Fibroblast of villous mesenchyme (primary cell): ENCODE results near the gene PKP1. TPM values are rescaled to one million over a fixed set of nuclear protein-coding genes. Genes with fewer than 3 reads are reported as not detected.

Experiments used
- DNase-seq: peaks from one replicate; pipeline ENCODE4 v3.0.0-alpha.2; 2010; ENCODE audit warnings: low read depth
- H3K4me3 ChIP-seq: 2 replicates; pipeline ENCODE4 v1.5.1; 2011; ENCODE audit warnings: low read depth, mild to moderate bottlenecking, low read length
- total RNA-seq: library from RNA; depleted of rRNA; stranded (reverse); fragments of >200 nt; gene quantifications from 2 replicates; pipeline ENCODE4 v1.2.3, GENCODE V29; 2012
- TF ChIP-seq, protein P1 (sequence below): IDR thresholded peaks from 2 replicates; pipeline ENCODE4 v1.5.1; 2012; ENCODE audit warnings: low read depth, mild to moderate bottlenecking, low read length; ENCODE audit not compliant: insufficient read depth

The PKP1 gene
- total RNA-seq, 1 donor, result not detected

DNA sequence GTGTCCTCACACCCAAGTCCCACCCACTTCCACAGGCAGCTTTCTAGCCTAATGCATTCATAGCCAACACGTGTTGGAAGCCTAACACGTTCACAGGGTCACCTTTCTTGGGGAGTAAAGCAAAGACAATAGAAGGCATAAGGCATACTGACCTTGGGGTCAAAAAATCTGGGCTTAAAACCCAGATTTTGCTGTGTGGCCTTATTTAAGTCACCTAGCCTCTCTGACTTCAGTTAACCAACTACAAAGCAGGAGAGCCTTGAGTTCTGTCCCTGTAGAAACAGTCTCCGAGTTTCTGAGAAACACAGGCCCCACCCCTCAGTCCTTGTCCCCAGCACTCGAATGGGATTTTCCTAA lies 92.8 kb downstream of the PKP1 start:
- TF ChIP-seq, protein P1, sequence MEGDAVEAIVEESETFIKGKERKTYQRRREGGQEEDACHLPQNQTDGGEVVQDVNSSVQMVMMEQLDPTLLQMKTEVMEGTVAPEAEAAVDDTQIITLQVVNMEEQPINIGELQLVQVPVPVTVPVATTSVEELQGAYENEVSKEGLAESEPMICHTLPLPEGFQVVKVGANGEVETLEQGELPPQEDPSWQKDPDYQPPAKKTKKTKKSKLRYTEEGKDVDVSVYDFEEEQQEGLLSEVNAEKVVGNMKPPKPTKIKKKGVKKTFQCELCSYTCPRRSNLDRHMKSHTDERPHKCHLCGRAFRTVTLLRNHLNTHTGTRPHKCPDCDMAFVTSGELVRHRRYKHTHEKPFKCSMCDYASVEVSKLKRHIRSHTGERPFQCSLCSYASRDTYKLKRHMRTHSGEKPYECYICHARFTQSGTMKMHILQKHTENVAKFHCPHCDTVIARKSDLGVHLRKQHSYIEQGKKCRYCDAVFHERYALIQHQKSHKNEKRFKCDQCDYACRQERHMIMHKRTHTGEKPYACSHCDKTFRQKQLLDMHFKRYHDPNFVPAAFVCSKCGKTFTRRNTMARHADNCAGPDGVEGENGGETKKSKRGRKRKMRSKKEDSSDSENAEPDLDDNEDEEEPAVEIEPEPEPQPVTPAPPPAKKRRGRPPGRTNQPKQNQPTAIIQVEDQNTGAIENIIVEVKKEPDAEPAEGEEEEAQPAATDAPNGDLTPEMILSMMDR, result no peak

DNA sequence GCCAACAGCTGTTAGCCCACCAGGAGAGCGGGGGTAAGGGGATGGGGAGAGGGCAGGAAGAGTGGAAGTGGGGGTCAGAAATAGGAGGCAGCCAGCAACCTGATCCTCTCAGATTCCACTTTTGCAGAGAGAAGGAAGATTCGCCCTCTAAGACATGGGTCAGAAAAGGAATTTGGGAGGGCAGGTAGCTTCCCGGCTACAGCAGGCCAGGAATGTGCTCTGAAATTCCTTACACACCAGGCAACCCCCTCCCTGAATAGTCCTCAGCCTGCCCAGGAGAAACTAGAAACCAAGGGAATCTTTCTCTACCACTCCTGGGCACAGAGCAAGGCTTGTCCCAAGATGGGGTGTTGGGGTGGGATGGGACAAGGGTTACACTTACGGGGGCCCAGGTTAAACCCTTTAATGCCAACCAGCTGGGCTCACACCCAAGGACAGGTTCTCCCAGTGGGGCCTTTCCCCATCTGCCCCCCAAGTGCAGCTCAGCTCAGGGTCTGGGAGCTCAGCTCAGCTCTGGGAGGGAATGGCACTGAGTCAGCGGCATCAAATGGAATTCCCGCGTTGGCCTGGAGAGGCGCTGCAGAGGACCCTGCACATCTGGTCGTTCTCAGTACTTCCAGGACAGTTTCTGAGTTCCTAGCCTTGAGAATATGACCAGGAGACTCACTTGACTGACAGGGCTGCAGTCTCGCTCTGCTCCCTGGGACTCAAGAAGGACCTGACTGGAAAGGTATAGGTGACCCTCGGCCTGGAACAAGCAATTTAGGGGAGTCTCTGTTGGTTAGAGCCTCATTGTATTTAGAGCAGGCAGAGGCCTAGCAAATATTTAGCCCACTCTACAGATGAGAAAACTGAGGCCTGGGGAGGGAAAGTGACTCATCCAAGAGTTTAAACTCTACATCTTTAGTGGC lies 93.4 kb downstream of the PKP1 start:
- DNase-seq, result peak; percentile 18
- TF ChIP-seq, protein P1, result peak; percentile 66
- no peak overlapping the region for H3K4me3 ChIP-seq

More for the DNA sequence above, 92.8 kb downstream of the PKP1 start:
- no peak for DNase-seq
- no peak overlapping the region for H3K4me3 ChIP-seq

DNA sequence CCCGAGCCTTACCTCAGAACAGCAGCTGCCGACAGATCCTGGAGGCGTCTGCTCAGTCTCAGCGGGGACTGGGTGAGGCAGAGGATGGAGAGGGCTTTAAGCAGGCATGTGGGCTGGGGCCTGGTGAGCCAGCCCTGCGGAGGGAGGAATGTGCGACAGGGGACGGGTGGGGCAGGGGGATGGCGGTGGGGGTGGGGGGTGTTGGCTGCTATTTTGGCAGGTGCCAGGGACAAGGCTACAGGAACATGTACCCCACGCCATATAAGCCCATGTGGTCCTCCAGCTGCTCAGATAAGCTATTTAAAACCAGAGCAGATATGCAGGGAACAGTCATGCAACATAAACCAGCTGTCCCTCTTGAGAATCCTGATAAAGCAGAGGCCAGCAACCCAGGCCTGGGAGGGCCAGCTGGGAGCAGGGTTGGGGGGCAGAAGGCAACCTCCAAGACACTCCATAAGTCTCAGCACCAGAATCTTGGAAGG lies 94.3 kb downstream of the PKP1 start, which contains the start of gene TNNT2:
Gene TNNT2, minus strand, starts transcription at position 70 of the 482 bp plus-strand sequence. CDS start 4,426 bp downstream, outside the sequence.
- TF ChIP-seq, protein P1, result no peak
- no peak within 1 kb of the TSS for H3K4me3 ChIP-seq
- peak; percentile 74 for DNase-seq

DNA sequence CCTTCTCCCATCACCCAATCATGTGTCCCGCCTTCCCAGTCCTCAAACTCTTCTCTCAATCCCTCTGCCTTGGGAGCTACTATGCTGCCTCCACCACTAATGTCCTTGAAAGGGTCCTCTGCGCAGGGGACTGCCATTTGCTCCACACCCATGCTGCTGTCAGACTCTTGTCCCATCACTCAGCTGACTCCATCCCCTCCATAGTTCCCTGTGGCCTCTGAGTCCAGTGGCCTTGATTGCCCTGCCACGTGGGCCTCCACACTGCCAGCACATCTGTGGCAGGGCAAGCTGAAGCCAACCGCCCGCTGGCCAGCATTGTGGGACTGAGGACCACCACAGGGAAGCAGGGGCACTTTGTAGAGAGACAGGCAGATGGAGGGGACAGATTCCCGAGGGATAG lies 95.5 kb downstream of the PKP1 start:
- TF ChIP-seq, protein P1, result no peak
- DNase-seq, result no peak
- no peak overlapping the region for H3K4me3 ChIP-seq

DNA sequence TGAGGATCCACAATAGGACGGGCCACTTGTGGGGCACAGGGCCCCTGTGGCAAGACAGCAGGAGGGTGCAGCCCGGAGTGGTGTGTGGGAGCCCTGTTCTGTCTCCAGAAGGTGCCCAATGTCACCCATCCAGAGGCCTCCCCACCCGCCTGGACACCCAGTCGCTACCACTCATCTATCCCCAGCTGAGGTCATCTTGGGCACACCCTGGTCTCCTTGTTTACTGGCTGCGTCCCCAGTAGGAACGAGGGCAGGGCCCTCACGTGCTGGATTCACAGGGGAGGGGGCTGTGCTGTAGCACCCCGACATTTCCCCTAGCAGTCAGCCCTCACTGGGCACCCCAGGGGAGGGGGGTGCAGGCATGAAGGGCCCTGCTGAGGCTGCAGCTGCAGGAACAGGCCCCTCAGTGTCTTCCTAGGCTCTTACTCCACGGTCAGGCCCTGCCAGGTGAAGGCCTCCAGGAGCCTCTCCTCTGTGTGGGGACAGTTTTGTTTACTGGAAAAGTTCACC lies 96.5 kb downstream of the PKP1 start:
- DNase-seq, result no peak
- TF ChIP-seq, protein P1, result no peak
- no peak overlapping the region for H3K4me3 ChIP-seq

DNA sequence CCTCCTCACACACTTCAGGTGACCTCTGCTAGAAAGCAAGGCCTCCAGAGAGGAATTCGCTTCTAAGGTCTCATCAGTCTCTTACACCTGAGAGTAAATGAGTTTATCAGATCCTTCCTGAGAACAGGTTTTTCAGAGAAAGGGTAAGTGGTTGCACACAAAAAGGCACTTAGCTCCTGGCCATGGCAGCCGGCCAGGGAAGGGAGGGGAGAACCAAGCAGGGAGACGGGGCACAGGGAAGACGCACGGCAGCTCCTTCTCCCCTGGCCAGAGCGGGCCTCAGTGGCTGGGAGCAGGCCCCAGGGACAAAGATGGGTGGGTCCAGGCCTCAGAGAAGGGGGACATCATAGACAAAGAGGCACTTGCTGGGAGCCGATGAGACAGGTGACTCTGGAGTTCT lies 97.8 kb downstream of the PKP1 start:
- H3K4me3 ChIP-seq, result no peak overlapping the region
- TF ChIP-seq, protein P1, result no peak
- no peak for DNase-seq

Other genes with a start within 250 kb of the PKP1 start
- gene CACNA1S, start 171.1 kb upstream of the PKP1 start, total RNA-seq, result not detected in 2 replicates
- not detected in 2 replicates for gene ASCL5, start 156.3 kb upstream of the PKP1 start, total RNA-seq
- 41.2 and 52.2 TPM in 2 replicates for gene TMEM9, start 129.0 kb upstream of the PKP1 start, total RNA-seq
- under 0.01 TPM in 2 replicates for gene IGFN1, start 92.7 kb upstream of the PKP1 start, total RNA-seq
- gene TNNT2, start 94.2 kb downstream of the PKP1 start, total RNA-seq, result 0.64 and 3.5 TPM in 2 replicates
- gene LAD1, start 115.8 kb downstream of the PKP1 start, total RNA-seq, result not detected in 2 replicates
- under 0.01 TPM in 1 of 2 replicates, not detected in the other for gene TNNI1, start 138.2 kb downstream of the PKP1 start, total RNA-seq
- 65.1 and 70.0 TPM in 2 replicates for gene PHLDA3, start 185.7 kb downstream of the PKP1 start, total RNA-seq
- gene CSRP1, start 223.6 kb downstream of the PKP1 start, total RNA-seq, result 931 and 941 TPM in 2 replicates